T-helper 17 cell (primary cell): ENCODE measurements around the gene PLXNA2. TPM values are rescaled to one million over a fixed set of nuclear protein-coding genes. Genes with fewer than 3 reads are reported as not detected.

Source experiments
- ATAC-seq: fragments of 150-1000 bp; cut with Tn5 transposase; 2 replicates; pipeline ENCODE4 v1.10.0; 2021; ENCODE audit warnings: mild to moderate bottlenecking, moderate library complexity
- DNase-seq, 3 donors: peaks; one replicate each; pipeline versions ENCODE4 v3.0.0 to v3.0.0-alpha.2; 2020 to 2021
- H3K9me3 ChIP-seq: one replicate; pipeline ENCODE4 v1.7.0; 2013; ENCODE audit warnings: low read length, mild to moderate bottlenecking; ENCODE audit not compliant: control insufficient read depth, poor library complexity, severe bottlenecking
- H3K27ac Mint-ChIP-seq: one replicate; pipeline ENCODE4 v1.8.0; 2022; ENCODE audit warnings: mild to moderate bottlenecking, moderate library complexity, mixed read lengths
- H3K27me3 Mint-ChIP-seq: one replicate; pipeline ENCODE4 v1.8.0; 2022; ENCODE audit warnings: mixed read lengths
- H3K36me3 Mint-ChIP-seq: one replicate; pipeline ENCODE4 v1.8.0; 2022; ENCODE audit warnings: low read depth, mixed read lengths
- H3K4me1 Mint-ChIP-seq: one replicate; pipeline ENCODE4 v1.8.0; 2022; ENCODE audit warnings: mild to moderate bottlenecking, mixed read lengths
- H3K4me3 Mint-ChIP-seq: one replicate; pipeline ENCODE4 v1.8.0; 2022; ENCODE audit warnings: mild to moderate bottlenecking, moderate library complexity, mixed read lengths
- total RNA-seq, 4 donors: library from RNA in 2 of 4; stranded (reverse) in 2 of 4; gene quantifications; one replicate each; pipeline ENCODE4 v1.2.3 and lab custom pipeline; 2022 to 2026

The PLXNA2 gene
- total RNA-seq, 2 donors from 2014 or later, result 1.0 to 2.2 TPM

DNA sequence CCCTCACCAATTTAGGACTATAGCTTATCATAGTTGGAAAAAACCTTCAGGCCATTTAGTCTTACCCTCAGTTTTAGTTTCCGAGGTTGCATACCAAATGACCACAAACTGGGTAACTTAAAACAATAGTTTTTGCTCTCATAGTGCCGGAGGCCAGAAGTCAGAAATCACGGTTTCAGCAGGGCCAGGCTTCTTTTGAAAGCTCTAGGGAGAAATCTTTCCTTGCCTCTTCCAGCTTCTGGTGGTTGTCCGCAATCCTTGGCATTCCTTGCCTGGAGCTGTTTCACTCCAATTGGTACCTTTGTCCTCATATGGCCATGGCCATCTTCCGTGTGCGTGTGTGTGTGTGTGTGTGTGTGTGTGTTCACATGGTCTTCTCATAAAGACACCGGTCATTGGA is 12.4 kb upstream of the PLXNA2 start:
- Mint-ChIP-seq H3K27ac (no peak overlapping the region), H3K27me3 (peaks cover 75% of the 10 kb centered on the region), H3K4me3 (no peak overlapping the region), H3K36me3 (peaks cover 2% of the 10 kb centered on the region), H3K4me1 (no peaks in the 10 kb centered on the region)
- H3K9me3 ChIP-seq, result no peaks in the 10 kb centered on the region
- ATAC-seq (no peak), DNase-seq (no peak)

DNA sequence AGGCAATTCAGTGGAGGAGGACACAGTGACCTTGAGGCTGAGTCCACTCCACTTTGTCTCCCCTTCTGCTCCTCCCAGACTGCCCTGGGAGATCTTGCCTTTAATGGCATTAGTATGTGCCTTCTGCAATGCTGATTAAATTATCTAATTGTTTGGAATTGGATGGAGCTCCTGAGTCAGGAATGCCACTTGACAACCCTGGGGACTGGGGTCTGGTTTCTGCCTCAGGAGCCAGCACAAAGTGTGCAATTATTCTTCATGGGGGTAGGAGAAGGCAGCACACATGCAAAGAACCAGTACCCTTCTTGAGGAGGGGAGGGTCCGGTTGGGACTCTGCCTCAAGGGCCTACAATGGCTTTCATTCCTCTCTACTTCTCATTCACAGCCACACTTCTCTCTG is 11.9 kb upstream of the PLXNA2 start:
- ATAC-seq (no peak), DNase-seq (no peak)
- no peaks in the 10 kb centered on the region for H3K9me3 ChIP-seq
- Mint-ChIP-seq H3K27ac (no peak overlapping the region), H3K4me1 (no peaks in the 10 kb centered on the region), H3K36me3 (peaks cover 2% of the 10 kb centered on the region), H3K4me3 (no peak overlapping the region), H3K27me3 (peaks cover 77% of the 10 kb centered on the region)

DNA sequence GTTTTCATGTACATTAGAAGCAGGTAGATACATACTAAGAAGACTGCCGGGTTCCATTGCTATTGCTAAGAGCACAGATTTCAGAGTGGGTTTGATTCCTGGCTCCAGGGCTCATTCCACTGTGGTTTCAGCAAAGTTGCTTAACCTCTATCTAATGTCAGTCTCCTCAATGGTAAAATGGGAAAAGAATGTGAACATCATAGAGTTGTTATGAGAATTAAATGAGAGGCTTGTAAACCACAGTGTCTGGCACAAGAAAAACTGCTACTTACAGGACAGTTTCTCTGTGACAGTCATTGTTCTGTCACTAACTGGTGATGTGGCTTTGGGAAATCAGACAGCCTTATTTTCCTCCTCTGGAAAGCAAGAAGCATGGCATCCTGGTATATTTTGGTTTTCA is 10.7 kb upstream of the PLXNA2 start:
- Mint-ChIP-seq H3K36me3 (no peaks in the 10 kb centered on the region), H3K27me3 (peaks cover 86% of the 10 kb centered on the region), H3K4me3 (no peak overlapping the region), H3K27ac (no peak overlapping the region), H3K4me1 (no peaks in the 10 kb centered on the region)
- DNase-seq, result no peak
- no peaks in the 10 kb centered on the region for H3K9me3 ChIP-seq
- no peak for ATAC-seq

DNA sequence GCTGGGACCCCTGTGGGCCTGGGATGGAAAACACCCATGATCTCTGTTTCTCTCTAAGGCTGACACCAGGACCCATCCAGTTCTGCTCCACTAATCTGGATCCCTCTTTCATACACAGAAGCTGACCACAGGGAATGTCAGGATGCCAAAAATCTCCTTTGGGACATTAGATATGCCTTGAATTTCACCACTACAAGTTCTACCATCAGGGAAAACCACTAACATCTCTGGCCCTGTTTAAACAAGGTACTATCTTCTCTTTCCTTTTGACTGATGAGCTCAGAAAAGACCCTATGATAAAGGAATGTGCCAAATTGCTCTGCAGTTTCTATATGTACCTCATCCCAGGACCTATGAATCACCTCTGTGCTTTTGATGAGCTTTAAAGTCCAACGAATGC is 10.2 kb upstream of the PLXNA2 start:
- Mint-ChIP-seq H3K4me3 (no peak overlapping the region), H3K27ac (no peak overlapping the region), H3K27me3 (peaks cover 84% of the 10 kb centered on the region), H3K36me3 (no peaks in the 10 kb centered on the region), H3K4me1 (no peaks in the 10 kb centered on the region)
- ATAC-seq (no peak), DNase-seq (no peak)
- H3K9me3 ChIP-seq, result no peaks in the 10 kb centered on the region

DNA sequence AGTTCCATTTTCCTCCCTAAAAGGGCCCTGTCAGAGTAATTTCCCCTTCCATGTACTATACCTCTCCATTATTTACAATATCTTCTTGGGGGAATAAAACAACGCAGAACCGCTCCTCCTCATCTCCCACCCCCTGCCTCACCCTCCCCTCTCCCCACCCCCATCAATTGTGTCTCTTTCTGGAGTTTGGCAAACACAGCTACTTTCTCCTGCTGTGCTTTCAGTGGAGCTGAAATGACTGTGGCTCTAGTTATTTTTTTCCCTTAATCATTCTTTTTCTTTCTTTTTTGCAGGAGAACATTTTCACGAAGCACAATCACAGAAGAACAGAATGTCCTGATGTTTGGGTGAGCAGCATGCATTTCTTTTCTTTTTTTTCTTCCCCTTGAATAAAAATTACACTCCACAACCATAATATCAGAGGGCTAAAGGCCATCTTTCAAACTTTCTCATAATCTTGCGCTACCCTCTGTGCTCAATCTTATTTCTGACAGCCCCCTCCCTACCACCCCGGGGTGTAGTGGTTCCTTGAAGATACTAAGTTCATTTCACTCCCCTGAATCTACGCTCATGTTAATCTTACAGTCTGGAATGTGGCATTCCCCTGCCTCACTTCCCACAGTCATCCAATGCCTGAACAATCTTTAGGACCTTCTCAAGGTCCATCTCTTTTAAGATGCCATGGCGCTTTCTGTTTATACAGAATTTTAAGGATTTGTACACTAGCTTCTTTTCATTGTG is 8.8 kb upstream of the PLXNA2 start:
- Mint-ChIP-seq H3K36me3 (no peaks in the 10 kb centered on the region), H3K4me1 (no peaks in the 10 kb centered on the region), H3K4me3 (no peak overlapping the region), H3K27ac (no peak overlapping the region), H3K27me3 (peaks cover 77% of the 10 kb centered on the region)
- H3K9me3 ChIP-seq, result no peaks in the 10 kb centered on the region
- no peak for DNase-seq
- no peak for ATAC-seq

DNA sequence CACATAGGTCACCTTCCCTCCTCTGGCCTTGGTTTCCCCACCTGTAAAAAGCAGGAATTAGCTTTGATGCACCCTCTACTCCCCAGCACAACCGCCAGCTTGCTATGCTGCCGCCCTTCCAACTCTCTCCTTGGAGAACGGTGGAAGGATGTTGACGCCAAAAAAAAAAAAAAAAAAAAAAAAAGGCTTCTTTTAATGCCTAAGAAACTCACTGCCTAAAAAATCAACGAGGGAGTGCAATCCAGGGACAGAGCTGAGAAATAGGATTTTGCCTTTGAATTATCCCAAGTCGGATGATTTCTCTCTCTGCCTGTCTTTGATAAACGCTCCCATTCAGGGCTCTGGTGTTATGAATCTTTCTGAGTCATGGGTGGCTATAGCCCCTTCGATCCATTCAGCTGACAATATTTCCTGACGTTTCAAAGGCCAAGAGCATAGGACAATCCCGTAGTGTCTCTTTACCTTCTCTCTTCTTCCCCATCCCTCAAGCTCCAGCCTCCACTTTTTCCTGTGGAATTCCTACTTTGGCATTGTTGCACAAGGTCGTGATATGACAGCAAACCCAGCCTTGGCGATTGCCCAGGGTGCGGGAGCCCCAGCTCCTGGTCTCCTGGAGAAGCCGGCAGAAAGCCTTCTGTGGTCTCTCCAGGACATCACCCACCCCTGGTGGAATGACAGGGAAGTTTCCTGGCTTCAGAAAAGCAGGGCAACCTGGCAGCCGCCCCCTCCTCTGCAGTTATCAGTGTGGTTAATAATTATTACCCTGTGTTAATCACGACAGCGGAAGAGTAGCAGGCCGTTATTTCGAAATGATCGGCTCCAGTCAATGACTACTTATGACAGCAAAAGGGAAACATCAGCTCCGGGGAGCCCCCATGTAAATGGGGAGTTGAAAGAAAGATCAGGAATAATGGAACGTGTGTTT is 8.0 kb upstream of the PLXNA2 start:
- DNase-seq, result no peak
- H3K27ac Mint-ChIP-seq, result no peak overlapping the region
- H3K36me3 Mint-ChIP-seq, result no peaks in the 10 kb centered on the region
- H3K27me3 Mint-ChIP-seq, result peaks cover 68% of the 10 kb centered on the region
- H3K9me3 ChIP-seq, result no peaks in the 10 kb centered on the region
- no peak for ATAC-seq
- H3K4me3 Mint-ChIP-seq, result no peak overlapping the region
- H3K4me1 Mint-ChIP-seq, result no peaks in the 10 kb centered on the region

DNA sequence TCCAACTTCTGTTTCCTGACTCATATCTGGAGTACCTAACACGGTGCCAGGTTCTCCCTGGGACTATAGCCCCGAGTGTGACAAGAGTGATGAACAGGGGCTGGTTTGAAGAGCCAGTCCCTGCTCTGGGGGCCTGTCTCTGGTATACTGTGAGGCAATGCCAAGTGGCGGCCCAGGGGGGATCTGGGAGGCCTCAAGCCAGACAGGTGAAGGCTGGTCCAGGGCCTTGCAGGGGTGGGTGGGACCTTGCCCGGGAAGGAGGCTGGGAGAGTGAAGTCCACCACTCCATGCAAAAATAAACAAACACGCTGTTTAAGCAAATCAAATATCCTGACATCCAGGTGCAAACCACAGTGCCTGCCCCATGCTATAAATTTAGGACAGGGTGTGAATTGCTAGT is 6.8 kb upstream of the PLXNA2 start:
- Mint-ChIP-seq H3K27ac (no peak overlapping the region), H3K4me1 (no peaks in the 10 kb centered on the region), H3K27me3 (peaks cover 57% of the 10 kb centered on the region), H3K36me3 (no peaks in the 10 kb centered on the region), H3K4me3 (no peak overlapping the region)
- no peak for DNase-seq
- no peaks in the 10 kb centered on the region for H3K9me3 ChIP-seq
- ATAC-seq, result no peak

DNA sequence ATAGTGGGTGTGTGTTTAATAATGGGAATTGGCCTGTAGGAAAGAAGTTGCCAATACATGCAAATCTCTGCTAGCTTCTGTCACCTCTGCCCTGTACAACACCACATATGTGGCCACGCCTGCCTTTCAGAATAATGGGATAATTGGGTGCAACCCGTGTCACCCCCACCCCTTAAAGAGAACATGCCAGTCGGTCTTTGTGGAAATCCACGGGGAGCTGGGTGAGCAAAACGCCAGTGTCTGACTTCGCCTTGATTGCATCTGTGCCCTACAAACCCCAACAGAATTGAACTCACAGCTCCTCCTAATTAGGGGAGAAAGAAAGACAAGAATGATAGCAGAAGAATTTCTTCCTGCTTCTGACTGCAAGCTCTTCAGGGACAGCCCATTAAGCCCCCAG is 6.4 kb upstream of the PLXNA2 start:
- H3K27ac Mint-ChIP-seq, result no peak overlapping the region
- no peaks in the 10 kb centered on the region for H3K4me1 Mint-ChIP-seq
- no peak overlapping the region for H3K4me3 Mint-ChIP-seq
- H3K27me3 Mint-ChIP-seq, result peaks cover 53% of the 10 kb centered on the region
- ATAC-seq, result no peak
- no peak for DNase-seq
- no peaks in the 10 kb centered on the region for H3K9me3 ChIP-seq
- H3K36me3 Mint-ChIP-seq, result no peaks in the 10 kb centered on the region

DNA sequence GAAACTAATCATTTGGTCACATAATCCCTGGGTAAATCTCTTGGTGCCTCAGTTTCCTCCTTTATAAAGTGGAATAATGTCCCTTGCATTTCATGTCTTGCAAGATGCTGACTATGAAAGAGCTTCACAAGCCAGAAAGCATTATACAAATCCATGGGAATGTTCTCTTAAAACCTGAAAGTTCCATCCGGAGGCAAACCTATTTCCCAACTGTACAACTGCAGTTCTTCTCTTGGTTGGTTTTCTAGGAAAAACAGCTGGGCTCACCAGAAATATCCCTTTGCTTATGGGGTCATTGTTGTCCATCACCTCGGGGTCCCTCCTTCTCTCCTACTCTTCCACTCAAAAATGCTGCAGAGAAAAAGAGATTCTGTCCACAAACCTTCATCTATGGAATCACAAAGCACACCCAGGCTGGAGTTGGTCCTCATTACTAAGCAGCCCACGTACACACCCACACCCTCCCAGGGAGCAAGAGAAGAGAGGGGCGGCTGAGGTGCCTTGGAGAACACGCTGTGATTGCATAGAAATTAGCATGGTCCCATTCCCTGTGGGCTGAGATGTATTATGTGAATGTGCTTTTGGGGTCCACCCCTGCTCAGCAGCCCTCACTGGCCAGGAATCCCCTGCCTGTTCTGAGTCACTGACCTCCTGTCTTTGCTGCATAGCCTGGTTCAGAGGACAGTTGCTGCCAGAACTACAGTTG is 5.0 kb upstream of the PLXNA2 start:
- no peaks in the 10 kb centered on the region for H3K36me3 Mint-ChIP-seq
- ATAC-seq (no peak), DNase-seq (no peak)
- no peak overlapping the region for H3K4me3 Mint-ChIP-seq
- no peaks in the 10 kb centered on the region for H3K9me3 ChIP-seq
- peaks cover 8% of the 10 kb centered on the region for H3K4me1 Mint-ChIP-seq
- H3K27ac Mint-ChIP-seq, result no peak overlapping the region
- H3K27me3 Mint-ChIP-seq, result peaks cover 42% of the 10 kb centered on the region

DNA sequence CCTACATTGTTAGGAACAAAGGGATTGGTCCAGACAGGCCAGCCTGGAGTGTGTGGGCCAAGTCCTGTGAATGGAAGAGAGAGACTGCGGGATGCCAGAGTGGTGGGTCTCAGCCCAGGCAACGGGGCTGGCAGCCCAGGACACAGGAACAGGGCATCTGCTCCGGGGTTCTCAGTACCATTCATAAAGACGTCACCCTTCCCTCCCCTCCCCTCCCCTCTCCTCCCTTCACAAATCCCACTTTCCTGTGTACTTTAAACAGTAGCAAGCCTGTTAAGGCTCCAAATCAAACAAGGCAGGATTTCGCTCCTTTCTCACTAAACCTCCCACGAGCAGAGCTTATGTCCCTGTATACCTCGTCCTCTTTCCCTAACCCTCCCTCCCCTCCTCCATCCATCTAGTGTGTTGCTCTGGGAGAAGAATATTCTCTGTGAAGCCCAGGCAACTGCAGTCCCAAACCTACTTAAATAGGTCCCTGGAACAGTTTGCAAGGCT is 4.2 kb upstream of the PLXNA2 start:
- H3K27ac Mint-ChIP-seq, result no peak overlapping the region
- no peak overlapping the region for H3K4me3 Mint-ChIP-seq
- H3K27me3 Mint-ChIP-seq, result peaks cover 34% of the 10 kb centered on the region
- no peaks in the 10 kb centered on the region for H3K36me3 Mint-ChIP-seq
- ATAC-seq (no peak), DNase-seq (no peak)
- H3K9me3 ChIP-seq, result no peaks in the 10 kb centered on the region
- peaks cover 11% of the 10 kb centered on the region for H3K4me1 Mint-ChIP-seq

DNA sequence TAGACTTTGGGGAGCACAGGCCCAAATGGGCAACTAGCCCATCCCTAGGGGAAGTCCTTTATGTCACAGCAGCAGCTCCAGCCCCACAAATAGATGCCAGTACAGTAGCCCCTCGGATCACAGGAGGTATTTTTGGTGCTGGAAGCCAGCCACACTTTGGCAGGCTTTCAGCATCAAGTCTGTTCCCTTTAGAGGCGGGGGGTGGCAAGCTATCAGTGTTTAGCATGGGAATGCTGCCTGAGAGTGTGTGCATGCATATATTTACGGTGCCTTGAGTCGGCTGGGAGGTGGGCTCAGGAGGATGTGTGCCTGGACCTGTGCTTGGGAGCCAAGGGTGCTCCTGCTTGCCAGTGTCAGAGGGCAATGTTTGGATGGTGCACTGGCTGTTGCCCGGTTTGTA is 3.5 kb upstream of the PLXNA2 start:
- ATAC-seq, result no peak
- Mint-ChIP-seq H3K27ac (no peak overlapping the region), H3K4me1 (peaks cover 11% of the 10 kb centered on the region), H3K27me3 (peaks cover 31% of the 10 kb centered on the region), H3K36me3 (no peaks in the 10 kb centered on the region), H3K4me3 (no peak overlapping the region)
- no peak for DNase-seq
- no peaks in the 10 kb centered on the region for H3K9me3 ChIP-seq

DNA sequence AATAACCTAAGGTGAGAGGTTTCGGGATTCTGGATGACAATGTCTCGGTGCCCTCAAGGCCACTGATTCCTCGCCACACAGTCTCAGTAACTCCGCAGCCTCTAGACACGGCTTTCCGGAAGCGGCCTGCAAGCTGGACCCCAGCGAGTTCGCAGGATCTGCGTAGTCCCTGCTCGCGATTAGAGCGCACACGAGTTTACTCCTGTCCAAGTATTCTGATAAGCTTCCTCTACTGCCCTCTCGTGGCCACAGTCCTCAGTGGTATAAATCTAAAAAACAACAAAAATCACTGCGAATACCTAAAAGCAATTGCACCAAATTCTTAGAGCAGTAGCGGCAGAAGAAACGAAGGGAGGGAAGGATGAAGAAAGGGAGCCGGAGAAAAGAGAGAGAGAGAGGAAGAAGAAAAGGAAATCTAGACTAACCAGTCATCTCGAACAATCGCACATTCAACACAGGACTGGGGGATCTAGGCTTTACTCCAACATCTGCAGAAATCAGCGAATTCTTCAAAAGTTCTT is 1.1 kb upstream of the PLXNA2 start:
- H3K36me3 Mint-ChIP-seq, result no peaks in the 10 kb centered on the region
- H3K4me3 Mint-ChIP-seq, result peak overlapping the region; percentile 92
- peak overlapping the region; percentile 88 for H3K27ac Mint-ChIP-seq
- peak; percentile 75 for ATAC-seq
- H3K4me1 Mint-ChIP-seq, result peaks cover 11% of the 10 kb centered on the region
- DNase-seq, result peak; percentile 42 to 62 (median 48)
- no peaks in the 10 kb centered on the region for H3K9me3 ChIP-seq
- H3K27me3 Mint-ChIP-seq, result peaks cover 25% of the 10 kb centered on the region

DNA sequence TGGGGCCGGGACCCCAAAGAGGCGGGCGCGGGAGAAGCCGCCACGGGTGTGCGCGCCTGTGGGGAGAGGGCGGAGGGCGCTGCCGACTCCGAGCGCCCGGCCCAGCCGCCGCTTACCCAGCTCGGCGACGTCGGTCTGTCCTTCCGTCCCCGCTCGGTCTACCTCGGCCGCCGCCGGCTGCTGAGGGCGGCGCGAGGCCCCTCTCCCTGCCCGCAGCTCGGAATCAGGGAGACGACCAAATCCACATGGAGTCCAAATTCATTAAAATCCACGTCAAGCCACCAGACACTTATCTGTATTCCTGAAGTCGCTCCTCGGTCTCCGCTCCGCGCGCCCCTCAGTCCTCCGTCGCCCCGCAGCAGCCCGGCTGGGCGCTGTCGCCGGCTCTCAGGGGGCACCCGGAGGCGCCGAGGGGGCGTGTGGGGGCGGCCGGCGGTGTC is 637 bp downstream of the PLXNA2 start:
- H3K4me1 Mint-ChIP-seq, result peaks cover 15% of the 10 kb centered on the region
- H3K27me3 Mint-ChIP-seq, result peaks cover 30% of the 10 kb centered on the region
- ATAC-seq, result no peak
- peak overlapping the region; percentile 88 for H3K27ac Mint-ChIP-seq
- peaks cover 2% of the 10 kb centered on the region for H3K36me3 Mint-ChIP-seq
- H3K9me3 ChIP-seq, result no peaks in the 10 kb centered on the region
- no peak for DNase-seq
- H3K4me3 Mint-ChIP-seq, result peak overlapping the region; percentile 92
